Ovary (tissue), 3 donors: Measurements from ENCODE around the gene C16orf92.

Experiments used
- CTCF ChIP-seq, 3 donors: fragments of 450-650 bp in 2 of 3; fragments of 200-600 bp in 1 of 3; IDR thresholded peaks; one replicate each; pipeline versions ENCODE4 v1.5.1 to v1.8.0; 2016 to 2022; ENCODE audit warnings: antibody characterized with exemption in 3 of 3, mild to moderate bottlenecking in 1 of 3
- EP300 ChIP-seq: sonication (generic); formaldehyde crosslinking; IDR thresholded peaks from one replicate; pipeline ENCODE4 v1.6.1; 2017; ENCODE audit warnings: antibody characterized with exemption
- POLR2A ChIP-seq: fragments of 450-650 bp; IDR thresholded peaks from one replicate; pipeline ENCODE4 v1.6.1; 2017; ENCODE audit warnings: antibody characterized with exemption, mild to moderate bottlenecking, moderate library complexity
- donor health status: DM: no; HTN: no; CAD: no.

GRCh38 chr16:30005341-30006094, 17.5 kb upstream of the C16orf92 start:
- TF ChIP-seq CTCF (IDR thresholded peaks at IDR 0.05) (peak; percentile 24 to 76 (median 65)), EP300 (no peak), POLR2A (no peak)
